ENCODE data around the gene LRRC9. TPM values are rescaled to one million over a fixed set of nuclear protein-coding genes. Genes with fewer than 3 reads are reported as not detected.
"Not testable (repeated sequence)": the region's sequence is repeated elsewhere in the genome, so short reads cannot be mapped to it uniquely, and the experiment has no call there.

LRRC9 gene
- polyA plus RNA-seq, 1 experiment, result not detected

DNA sequence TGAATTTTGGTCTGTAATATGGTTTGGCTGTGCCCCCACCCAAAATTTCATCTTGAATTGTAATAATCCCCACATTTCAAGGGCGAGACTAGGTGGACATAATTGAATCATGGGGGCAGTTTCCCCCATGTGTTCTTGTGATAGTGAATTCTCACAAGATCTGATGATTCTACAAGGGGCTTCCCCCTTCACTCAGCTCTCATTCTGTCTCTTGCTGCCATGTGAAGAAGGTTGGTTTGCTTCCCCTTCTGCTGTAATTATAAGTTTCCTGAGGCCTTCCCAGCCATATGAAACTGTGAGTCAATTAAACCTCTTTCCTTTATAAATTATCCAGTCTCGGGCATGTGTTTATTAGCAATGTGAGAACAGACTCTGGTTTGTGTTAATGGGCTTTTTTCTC, 5.9 kb downstream of the LRRC9 start:
- CTCF ChIA-PET, result no interaction called here
- DNase-seq (ENCODE audit: low read depth, low spot score), result no peak
- peaks cover 2% of the 10 kb centered on the region for H3K27me3 ChIP-seq (ENCODE audit: control insufficient read depth, insufficient read depth, low read length)
- TF ChIP-seq, protein P1, sequence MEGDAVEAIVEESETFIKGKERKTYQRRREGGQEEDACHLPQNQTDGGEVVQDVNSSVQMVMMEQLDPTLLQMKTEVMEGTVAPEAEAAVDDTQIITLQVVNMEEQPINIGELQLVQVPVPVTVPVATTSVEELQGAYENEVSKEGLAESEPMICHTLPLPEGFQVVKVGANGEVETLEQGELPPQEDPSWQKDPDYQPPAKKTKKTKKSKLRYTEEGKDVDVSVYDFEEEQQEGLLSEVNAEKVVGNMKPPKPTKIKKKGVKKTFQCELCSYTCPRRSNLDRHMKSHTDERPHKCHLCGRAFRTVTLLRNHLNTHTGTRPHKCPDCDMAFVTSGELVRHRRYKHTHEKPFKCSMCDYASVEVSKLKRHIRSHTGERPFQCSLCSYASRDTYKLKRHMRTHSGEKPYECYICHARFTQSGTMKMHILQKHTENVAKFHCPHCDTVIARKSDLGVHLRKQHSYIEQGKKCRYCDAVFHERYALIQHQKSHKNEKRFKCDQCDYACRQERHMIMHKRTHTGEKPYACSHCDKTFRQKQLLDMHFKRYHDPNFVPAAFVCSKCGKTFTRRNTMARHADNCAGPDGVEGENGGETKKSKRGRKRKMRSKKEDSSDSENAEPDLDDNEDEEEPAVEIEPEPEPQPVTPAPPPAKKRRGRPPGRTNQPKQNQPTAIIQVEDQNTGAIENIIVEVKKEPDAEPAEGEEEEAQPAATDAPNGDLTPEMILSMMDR (IDR thresholded peaks at IDR 0.05; ENCODE audit: low read depth, low read length), result no peak
- H3K4me3 ChIP-seq (ENCODE audit: low read depth, low read length), result no peak overlapping the region
- H3K9me3 ChIP-seq (ENCODE audit: control insufficient read depth, insufficient read depth, low read length), result no peaks in the 10 kb centered on the region
- H3K27ac ChIP-seq (ENCODE audit: low read depth, low read length), result no peak overlapping the region
- POLR2A ChIA-PET, result no interaction called here

DNA sequence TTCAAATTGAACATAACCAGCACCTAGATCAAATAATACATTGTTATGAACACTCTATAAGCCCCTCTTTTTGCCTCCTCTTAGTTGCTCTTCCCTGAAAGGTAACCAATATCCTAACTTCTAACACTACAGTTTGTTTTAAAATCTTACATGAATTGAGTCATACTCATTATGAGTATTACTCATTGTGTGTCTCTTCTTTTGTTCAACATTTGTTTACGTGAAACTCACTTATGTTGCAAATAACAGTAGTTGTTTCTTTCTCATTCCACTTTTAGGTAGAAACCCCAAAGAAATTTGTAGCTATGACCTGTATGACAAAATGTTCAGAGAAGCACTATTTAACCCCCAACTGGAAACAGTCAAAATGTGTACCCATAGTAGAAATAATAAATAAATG, 6.6 kb downstream of the LRRC9 start:
- Histone ChIP-seq H3K4me3 (ENCODE audit: low read depth, low read length) (no peak overlapping the region), H3K9me3 (ENCODE audit: control insufficient read depth, insufficient read depth, low read length) (no peaks in the 10 kb centered on the region), H3K27ac (ENCODE audit: low read depth, low read length) (no peak overlapping the region), H3K27me3 (ENCODE audit: control insufficient read depth, insufficient read depth, low read length) (peaks cover 2% of the 10 kb centered on the region)
- ChIA-PET POLR2A (no interaction called here), CTCF (interaction anchor here (1.0 kb wide), 1 partner anchor 38 kb away, joined by 4 read pairs; no protein-coding TSS in a partner anchor)
- DNase-seq (ENCODE audit: low read depth, low spot score), result no peak
- TF ChIP-seq, protein P1 (IDR thresholded peaks at IDR 0.05; ENCODE audit: low read depth, low read length), result no peak

DNA sequence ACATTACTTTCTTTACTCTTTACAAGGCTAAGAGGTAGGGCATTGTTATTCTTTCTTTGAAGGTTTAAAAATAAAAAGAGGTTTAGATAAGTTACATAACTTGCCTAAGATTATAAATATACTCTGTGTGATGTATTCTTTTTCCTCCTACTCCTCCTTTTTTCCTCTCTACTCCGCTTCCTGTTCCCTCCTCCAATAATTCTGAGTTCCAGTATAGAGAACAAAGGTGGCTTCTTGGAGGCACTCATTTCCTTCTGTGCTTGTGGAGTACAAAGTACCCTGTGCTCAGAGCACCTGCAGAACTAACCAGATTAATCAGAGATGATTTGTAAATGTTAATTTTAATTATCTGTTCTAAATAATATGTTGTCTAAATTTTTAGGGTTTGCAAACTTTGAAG, 11.3 kb downstream of the LRRC9 start:
- no peak overlapping the region for H3K27ac ChIP-seq (ENCODE audit: low read depth, low read length)
- no peaks in the 10 kb centered on the region for H3K27me3 ChIP-seq (ENCODE audit: control insufficient read depth, insufficient read depth, low read length)
- DNase-seq (ENCODE audit: low read depth, low spot score), result no peak
- no peaks in the 10 kb centered on the region for H3K9me3 ChIP-seq (ENCODE audit: control insufficient read depth, insufficient read depth, low read length)
- ChIA-PET POLR2A (no interaction called here), CTCF (no interaction called here)
- TF ChIP-seq, protein P1 (IDR thresholded peaks at IDR 0.05; ENCODE audit: low read depth, low read length), result no peak
- H3K4me3 ChIP-seq (ENCODE audit: low read depth, low read length), result no peak overlapping the region

DNA sequence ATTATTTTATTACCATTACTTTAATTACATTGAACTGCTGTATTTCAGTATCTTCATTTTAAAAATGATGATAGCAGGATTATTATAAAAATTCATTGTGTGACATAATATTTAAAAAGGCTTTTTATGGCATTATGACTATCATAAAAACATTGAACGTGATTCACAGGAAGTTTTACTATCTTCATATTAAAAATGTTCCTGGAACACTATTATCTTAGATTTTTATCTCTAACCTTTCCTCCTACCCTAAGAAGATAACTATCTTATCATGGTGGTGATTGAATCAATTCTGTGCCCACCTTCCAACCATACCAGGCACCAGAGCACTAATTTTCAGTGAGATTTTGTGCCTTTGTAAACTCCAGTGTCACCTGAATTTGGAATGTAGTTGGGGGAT, 16.2 kb downstream of the LRRC9 start:
- ChIA-PET CTCF (no interaction called here), POLR2A (no interaction called here)

DNA sequence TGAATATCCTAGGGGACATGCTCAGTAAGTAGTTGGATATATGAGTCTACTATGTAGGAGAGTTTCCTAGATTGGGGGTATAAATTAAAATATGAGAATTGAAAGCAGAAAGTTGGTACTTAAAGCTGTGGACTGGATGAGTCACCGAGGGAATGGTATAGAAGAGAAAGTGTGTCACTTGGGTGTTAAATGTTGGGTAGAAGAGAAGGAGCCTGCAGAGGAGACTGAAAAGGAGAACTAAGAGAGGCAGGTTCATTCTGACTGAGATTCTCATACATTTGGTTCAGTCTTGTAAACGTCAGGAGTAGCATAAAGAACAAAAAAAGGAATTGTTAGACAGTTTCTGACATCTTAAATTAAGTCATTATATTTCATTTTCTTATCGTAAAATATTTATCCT, 19.9 kb downstream of the LRRC9 start:
- DNase-seq (ENCODE audit: low read depth, low spot score), result no peak
- H3K4me3 ChIP-seq (ENCODE audit: low read depth, low read length), result no peak overlapping the region
- TF ChIP-seq, protein P1 (IDR thresholded peaks at IDR 0.05; ENCODE audit: low read depth, low read length), result no peak
- ChIA-PET CTCF (no interaction called here), POLR2A (no interaction called here)
- H3K27me3 ChIP-seq (ENCODE audit: control insufficient read depth, insufficient read depth, low read length), result no peaks in the 10 kb centered on the region
- no peak overlapping the region for H3K27ac ChIP-seq (ENCODE audit: low read depth, low read length)
- no peaks in the 10 kb centered on the region for H3K9me3 ChIP-seq (ENCODE audit: control insufficient read depth, insufficient read depth, low read length)

More for the DNA sequence above, 16.2 kb downstream of the LRRC9 start:
- no peak for DNase-seq (ENCODE audit: low read depth, low spot score)
- Histone ChIP-seq H3K27ac (ENCODE audit: low read depth, low read length) (no peak overlapping the region), H3K4me3 (ENCODE audit: low read depth, low read length) (no peak overlapping the region), H3K27me3 (ENCODE audit: control insufficient read depth, insufficient read depth, low read length) (no peaks in the 10 kb centered on the region), H3K9me3 (ENCODE audit: control insufficient read depth, insufficient read depth, low read length) (no peaks in the 10 kb centered on the region)
- TF ChIP-seq, protein P1 (IDR thresholded peaks at IDR 0.05; ENCODE audit: low read depth, low read length), result no peak

DNA sequence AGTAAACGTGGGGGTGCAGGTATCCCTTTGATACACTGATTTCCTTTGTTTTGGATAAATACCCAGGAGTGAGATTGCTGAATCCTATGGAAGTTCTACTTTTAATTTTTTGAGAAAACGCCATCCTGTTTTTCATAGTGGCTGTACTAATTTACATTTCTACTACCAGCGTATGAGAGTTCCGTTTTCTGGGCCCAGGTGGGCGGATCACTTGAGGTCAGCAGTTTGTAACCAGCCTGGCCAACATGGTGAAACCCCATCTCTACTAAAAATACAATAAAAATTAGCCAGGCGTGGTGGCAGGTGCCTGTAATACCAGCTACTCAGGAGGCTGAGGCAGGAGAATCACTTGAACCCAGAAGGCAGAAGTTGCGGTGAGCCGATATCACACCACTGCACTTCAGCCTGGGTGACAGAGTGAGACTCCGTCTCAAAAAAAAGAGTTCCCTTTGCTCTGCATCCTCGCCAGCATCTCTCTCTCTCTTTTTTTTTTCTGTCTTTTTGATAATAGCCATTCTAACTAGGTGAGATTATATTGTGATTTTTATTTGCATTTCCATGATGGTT, 22.4 kb downstream of the LRRC9 start:
- H3K4me3 ChIP-seq (ENCODE audit: low read depth, low read length); H3K27ac ChIP-seq (ENCODE audit: low read depth, low read length); H3K27me3 ChIP-seq (ENCODE audit: control insufficient read depth, insufficient read depth, low read length); DNase-seq (ENCODE audit: low read depth, low spot score); H3K9me3 ChIP-seq (ENCODE audit: control insufficient read depth, insufficient read depth, low read length); POLR2A ChIA-PET: not testable (repeated sequence)
- CTCF ChIA-PET, result interaction anchor here (4.0 kb wide), 1 partner anchor 22 kb away, joined by 25 read pairs; no protein-coding TSS in a partner anchor

Data from AG04450 (cell line).